ENCODE results near the gene PRPSAP1. TPM values are rescaled to one million over a fixed set of nuclear protein-coding genes. Genes with fewer than 3 reads are reported as not detected.

The PRPSAP1 gene
- total RNA-seq, 1 experiment from 2014 or later, result 38.4 TPM

DNA sequence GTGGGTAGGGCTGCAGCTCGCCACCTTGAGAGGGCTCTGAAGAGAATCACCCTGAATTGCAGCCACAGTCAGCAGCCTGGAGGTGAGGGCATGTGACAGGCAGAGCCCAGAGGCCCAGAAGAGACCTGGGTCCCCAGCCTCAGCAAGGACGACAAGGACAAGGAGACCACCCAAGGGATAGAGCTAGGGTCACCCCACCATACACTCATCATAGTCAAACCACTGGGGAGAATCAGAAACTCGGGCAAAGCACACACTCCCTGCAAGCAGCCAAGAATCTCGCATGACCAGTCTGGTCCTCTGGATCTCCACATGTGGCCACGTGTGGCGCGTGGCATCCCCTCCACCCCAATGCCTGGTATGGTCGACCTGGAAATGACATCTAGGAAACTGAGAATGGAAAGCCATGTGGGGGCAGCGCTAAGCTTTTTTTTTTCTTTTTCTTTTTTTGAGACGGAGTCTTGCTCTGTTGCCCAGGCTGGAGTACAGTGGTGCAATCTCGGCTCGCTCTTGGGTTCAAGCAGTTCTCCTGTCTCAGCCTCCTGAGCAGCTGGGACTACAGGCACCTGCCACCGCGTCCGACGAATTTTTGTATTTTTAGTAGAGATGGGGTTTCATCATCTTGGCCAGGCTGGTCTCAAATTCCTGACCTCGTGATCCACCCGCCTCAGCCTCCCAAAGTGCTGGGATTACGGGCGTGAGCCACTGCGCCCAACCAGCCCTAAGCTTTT, 26.1 kb upstream of the PRPSAP1 start:
- H2BK12ac ChIP-seq (ENCODE audit: insufficient read length, low read depth, low read length), result no peak overlapping the region
- H3K4ac ChIP-seq (ENCODE audit: low read depth, low read length), result no peak overlapping the region
- H4K20me1 ChIP-seq (ENCODE audit: control insufficient read depth, insufficient read depth, insufficient read length), result no peaks in the 10 kb centered on the region
- 0 out of 2 replicates have a peak, but pooled peaks cover 2% of the 10 kb centered on the region for H3K4me1 ChIP-seq (ENCODE audit: insufficient read depth, low read length)
- H3K56ac ChIP-seq (ENCODE audit: insufficient read length, low read depth, low read length), result no peak overlapping the region
- no peak overlapping the region for H2BK5ac ChIP-seq (ENCODE audit: insufficient read length, low read length)
- H3K23me2 ChIP-seq (ENCODE audit: insufficient read length, low read depth, low read length, poor library complexity, severe bottlenecking), result peaks cover 17% of the 10 kb centered on the region
- H2BK120ac ChIP-seq (ENCODE audit: low read depth, low read length, poor library complexity, severe bottlenecking), result no peak overlapping the region
- Mint-ChIP-seq H3K36me3 (ENCODE audit: insufficient read depth in 1 of 3, low read depth in 3 of 3) (no peaks in the 10 kb centered on the region; a peak in 1 of 7 replicates), H3K27ac (peak overlapping the region in 1 of 3 experiments; percentile 9; a peak in 1 of 7 replicates), H3K27me3 (ENCODE audit: low read depth) (peaks cover 47% of the 10 kb centered on the region), H3K9me3 (no peaks in the 10 kb centered on the region; a peak in 2 of 5 replicates), H3K4me3 (no peak overlapping the region), H3K4me1 (peaks cover 13 to 20% of the 10 kb centered on the region in 2 experiments)
- no peak overlapping the region for H4K5ac ChIP-seq (ENCODE audit: insufficient read length, low read depth, low read length)
- no peak for DNase-seq
- H4K91ac ChIP-seq (ENCODE audit: insufficient read length, low read depth, low read length), result no peak overlapping the region
- no peaks in the 10 kb centered on the region for H3K9me3 ChIP-seq (ENCODE audit: control insufficient read depth, low read depth, low read length)
- no peaks in the 10 kb centered on the region for H3K79me2 ChIP-seq (ENCODE audit: insufficient read depth, low read length)
- no peak overlapping the region for H3T11ph ChIP-seq (ENCODE audit: low read length)
- H3K23ac ChIP-seq (ENCODE audit: insufficient read length, low read depth, low read length), result no peak overlapping the region
- no peak overlapping the region for H3K4me2 ChIP-seq (ENCODE audit: insufficient read depth, insufficient read length, low read length)
- no peak overlapping the region for H3K14ac ChIP-seq (ENCODE audit: insufficient read depth, low read length)
- H3K79me1 ChIP-seq (ENCODE audit: insufficient read depth, low read depth, low read length, poor library complexity, severe bottlenecking), result no peaks in the 10 kb centered on the region
- no peak overlapping the region for H3K18ac ChIP-seq (ENCODE audit: insufficient read length, low read depth, low read length)
- H2BK20ac ChIP-seq (ENCODE audit: low read depth, low read length, poor library complexity, severe bottlenecking), result no peak overlapping the region
- no peak overlapping the region for H3K27ac ChIP-seq (ENCODE audit: insufficient read length, low read depth, low read length)
- TF ChIP-seq, protein P1, sequence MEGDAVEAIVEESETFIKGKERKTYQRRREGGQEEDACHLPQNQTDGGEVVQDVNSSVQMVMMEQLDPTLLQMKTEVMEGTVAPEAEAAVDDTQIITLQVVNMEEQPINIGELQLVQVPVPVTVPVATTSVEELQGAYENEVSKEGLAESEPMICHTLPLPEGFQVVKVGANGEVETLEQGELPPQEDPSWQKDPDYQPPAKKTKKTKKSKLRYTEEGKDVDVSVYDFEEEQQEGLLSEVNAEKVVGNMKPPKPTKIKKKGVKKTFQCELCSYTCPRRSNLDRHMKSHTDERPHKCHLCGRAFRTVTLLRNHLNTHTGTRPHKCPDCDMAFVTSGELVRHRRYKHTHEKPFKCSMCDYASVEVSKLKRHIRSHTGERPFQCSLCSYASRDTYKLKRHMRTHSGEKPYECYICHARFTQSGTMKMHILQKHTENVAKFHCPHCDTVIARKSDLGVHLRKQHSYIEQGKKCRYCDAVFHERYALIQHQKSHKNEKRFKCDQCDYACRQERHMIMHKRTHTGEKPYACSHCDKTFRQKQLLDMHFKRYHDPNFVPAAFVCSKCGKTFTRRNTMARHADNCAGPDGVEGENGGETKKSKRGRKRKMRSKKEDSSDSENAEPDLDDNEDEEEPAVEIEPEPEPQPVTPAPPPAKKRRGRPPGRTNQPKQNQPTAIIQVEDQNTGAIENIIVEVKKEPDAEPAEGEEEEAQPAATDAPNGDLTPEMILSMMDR (conservative IDR thresholded peaks at IDR 0.05), result no peak
- H2AK5ac ChIP-seq (ENCODE audit: insufficient read length, low read length), result no peak overlapping the region
- no peak overlapping the region for H2BK15ac ChIP-seq (ENCODE audit: low read depth, low read length)
- H4K8ac ChIP-seq (replicated peaks; ENCODE audit: insufficient read length, low read depth, low read length), result no peak overlapping the region
- no peak overlapping the region for H2AFZ ChIP-seq (ENCODE audit: low read length)
- WGBS (ENCODE audit: extremely low coverage, insufficient read length, low lambda C conversion rate), result no CpG with 5 or more reads among the region's 21 CpGs
- H3K9ac ChIP-seq (ENCODE audit: extremely low read depth, insufficient read length, low read length), result no peak overlapping the region
- H3K27me3 ChIP-seq (ENCODE audit: insufficient read depth, low read length), result peaks cover 8% of the 10 kb centered on the region; the same call in 1 of the 2 replicates

All from H9 (cell line).